Measurements from ENCODE around the gene LYSMD1. TPM values are rescaled to one million over a fixed set of nuclear protein-coding genes. Genes with fewer than 3 reads are reported as not detected.

Gene LYSMD1
- total and polyA plus RNA-seq, 2 experiments from 2014 or later: 4.9 to 26.7 TPM

DNA sequence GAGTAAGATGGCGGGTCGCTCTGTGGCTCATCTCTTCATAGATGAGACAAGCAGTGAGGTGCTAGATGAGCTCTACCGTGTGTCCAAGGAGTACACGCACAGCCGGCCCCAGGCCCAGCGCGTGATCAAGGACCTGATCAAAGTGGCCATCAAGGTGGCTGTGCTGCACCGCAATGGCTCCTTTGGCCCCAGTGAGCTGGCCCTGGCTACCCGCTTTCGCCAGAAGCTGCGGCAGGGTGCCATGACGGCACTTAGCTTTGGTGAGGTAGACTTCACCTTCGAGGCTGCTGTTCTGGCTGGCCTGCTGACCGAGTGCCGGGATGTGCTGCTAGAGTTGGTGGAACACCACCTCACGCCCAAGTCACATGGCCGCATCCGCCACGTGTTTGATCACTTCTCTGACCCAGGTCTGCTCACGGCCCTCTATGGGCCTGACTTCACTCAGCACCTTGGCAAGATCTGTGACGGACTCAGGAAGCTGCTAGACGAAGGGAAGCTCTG lies 6.9 kb downstream of the LYSMD1 start:
- TF ChIP-seq, protein P1, sequence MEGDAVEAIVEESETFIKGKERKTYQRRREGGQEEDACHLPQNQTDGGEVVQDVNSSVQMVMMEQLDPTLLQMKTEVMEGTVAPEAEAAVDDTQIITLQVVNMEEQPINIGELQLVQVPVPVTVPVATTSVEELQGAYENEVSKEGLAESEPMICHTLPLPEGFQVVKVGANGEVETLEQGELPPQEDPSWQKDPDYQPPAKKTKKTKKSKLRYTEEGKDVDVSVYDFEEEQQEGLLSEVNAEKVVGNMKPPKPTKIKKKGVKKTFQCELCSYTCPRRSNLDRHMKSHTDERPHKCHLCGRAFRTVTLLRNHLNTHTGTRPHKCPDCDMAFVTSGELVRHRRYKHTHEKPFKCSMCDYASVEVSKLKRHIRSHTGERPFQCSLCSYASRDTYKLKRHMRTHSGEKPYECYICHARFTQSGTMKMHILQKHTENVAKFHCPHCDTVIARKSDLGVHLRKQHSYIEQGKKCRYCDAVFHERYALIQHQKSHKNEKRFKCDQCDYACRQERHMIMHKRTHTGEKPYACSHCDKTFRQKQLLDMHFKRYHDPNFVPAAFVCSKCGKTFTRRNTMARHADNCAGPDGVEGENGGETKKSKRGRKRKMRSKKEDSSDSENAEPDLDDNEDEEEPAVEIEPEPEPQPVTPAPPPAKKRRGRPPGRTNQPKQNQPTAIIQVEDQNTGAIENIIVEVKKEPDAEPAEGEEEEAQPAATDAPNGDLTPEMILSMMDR (IDR thresholded peaks at IDR 0.05; ENCODE audit: low read depth, low read length): no peak
- Histone ChIP-seq H3K27ac (peak overlapping the region; percentile 51), H3K4me1 (ENCODE audit: low read depth) (no peaks in the 10 kb centered on the region), H3K9me3 (ENCODE audit: low read depth) (no peaks in the 10 kb centered on the region), H3K27me3 (no peaks in the 10 kb centered on the region), H3K4me3 (no peak overlapping the region), H3K36me3 (peaks cover 14% of the 10 kb centered on the region)
- DNase-seq (ENCODE audit: low read depth in 1 of 2, low spot score in 1 of 2): no peak

DNA sequence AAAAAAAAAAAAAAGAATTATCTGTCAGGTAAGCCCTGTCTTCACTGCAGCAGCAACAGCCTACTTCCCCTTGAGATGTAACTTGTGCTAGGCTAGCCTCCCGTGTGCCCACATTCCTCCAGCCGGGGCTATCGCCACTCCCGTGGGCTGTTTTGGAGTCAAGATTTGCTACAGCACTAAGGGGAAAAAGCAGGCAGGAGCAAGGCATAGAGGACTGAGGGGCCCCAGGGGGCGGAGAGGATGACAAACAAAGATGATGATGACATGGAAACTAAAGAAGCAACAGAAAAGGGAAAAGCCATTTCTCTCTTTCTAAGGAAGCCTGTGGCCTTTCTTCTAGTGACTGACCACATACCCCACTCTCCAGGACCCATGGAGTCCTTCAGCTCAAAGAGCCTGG lies 7.4 kb downstream of the LYSMD1 start:
- Histone ChIP-seq H3K27ac (no peak overlapping the region), H3K9me3 (ENCODE audit: low read depth) (no peaks in the 10 kb centered on the region), H3K4me3 (no peak overlapping the region), H3K4me1 (ENCODE audit: low read depth) (no peaks in the 10 kb centered on the region), H3K27me3 (no peaks in the 10 kb centered on the region), H3K36me3 (peaks cover 14% of the 10 kb centered on the region)
- TF ChIP-seq, protein P1 (IDR thresholded peaks at IDR 0.05; ENCODE audit: low read depth, low read length): no peak
- no peak for DNase-seq (ENCODE audit: low read depth in 1 of 2, low spot score in 1 of 2)

DNA sequence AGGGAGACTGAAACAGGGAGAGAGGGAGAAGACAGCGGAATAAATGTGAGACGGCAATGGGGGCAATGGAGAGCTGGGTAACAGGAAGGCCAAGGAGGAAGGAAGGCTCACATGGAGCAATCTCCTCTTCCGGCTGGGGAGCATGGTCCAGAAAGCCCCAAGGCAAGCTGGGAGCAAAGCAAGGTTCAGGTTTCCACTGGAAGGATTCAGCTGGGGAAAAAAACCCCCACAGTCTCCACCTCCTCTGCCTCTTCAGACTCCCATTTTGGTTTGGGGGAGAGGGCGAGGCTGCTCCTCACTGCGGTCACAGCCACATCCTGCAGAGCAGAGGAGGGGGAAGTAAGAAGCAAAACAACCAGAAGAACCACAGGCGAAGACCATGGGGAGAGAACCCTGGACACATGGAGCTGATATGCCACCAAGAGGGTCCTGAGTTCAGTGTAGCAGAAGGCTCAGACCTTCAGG lies 8.6 kb downstream of the LYSMD1 start:
- H3K4me1 ChIP-seq (ENCODE audit: low read depth): no peaks in the 10 kb centered on the region
- H3K36me3 ChIP-seq: peaks cover 14% of the 10 kb centered on the region
- H3K4me3 ChIP-seq: no peak overlapping the region
- H3K27me3 ChIP-seq: no peaks in the 10 kb centered on the region
- no peak overlapping the region for H3K27ac ChIP-seq
- TF ChIP-seq, protein P1 (IDR thresholded peaks at IDR 0.05; ENCODE audit: low read depth, low read length): no peak
- H3K9me3 ChIP-seq (ENCODE audit: low read depth): no peaks in the 10 kb centered on the region
- DNase-seq (ENCODE audit: low read depth in 1 of 2, low spot score in 1 of 2): no peak

DNA sequence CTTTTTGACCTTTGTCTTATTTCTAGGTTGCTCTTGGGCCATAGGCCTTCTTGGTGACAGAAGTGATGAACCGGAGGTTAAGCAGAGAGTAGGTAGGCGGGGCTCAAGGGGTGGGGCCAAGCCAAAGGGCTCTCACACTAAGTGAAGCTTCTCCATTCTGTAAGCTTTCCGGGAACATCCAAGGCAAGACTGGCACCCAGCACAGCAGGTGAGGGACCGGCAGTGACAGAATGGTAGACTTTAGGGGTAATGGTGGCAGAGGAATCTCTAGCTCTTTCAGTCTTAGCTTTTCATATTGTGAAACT lies 9.2 kb downstream of the LYSMD1 start, which contains the start of gene TNFAIP8L2:
Gene TNFAIP8L2, plus strand, starts transcription at position 135 of the 305 bp plus-strand sequence. CDS start 2,049 bp downstream, outside the sequence.
- H3K9me3 ChIP-seq (ENCODE audit: low read depth): no peaks in the 10 kb centered on the region
- TF ChIP-seq, protein P1 (IDR thresholded peaks at IDR 0.05; ENCODE audit: low read depth, low read length): no peak
- no peaks in the 10 kb centered on the region for H3K27me3 ChIP-seq
- DNase-seq (ENCODE audit: low read depth in 1 of 2, low spot score in 1 of 2): no peak
- H3K4me3 ChIP-seq: no peak within 1 kb of the TSS
- H3K4me1 ChIP-seq (ENCODE audit: low read depth): no peaks in the 10 kb centered on the region
- H3K36me3 ChIP-seq: peaks cover 10% of the 10 kb centered on the region
- no peak within 1 kb of the TSS for H3K27ac ChIP-seq

DNA sequence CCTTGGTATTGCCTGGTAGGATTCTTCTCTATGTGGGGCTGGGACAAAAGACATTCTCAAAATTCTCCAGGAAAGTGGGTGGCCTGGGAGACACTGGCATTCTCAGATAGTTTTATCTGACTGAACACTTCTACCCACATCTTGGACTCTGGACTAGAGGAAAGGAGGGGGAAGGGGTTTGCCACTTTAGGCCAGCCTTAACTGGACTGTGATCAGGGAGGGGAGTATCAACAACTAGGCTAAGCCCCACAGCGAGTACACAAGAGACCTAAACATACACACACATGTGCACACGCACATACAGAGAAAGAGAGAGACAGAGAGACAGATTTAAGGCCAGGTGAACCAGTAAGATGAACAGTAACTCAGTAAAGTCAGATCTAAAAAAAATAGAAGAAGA lies 18.0 kb downstream of the LYSMD1 start:
- no peaks in the 10 kb centered on the region for H3K36me3 ChIP-seq
- peaks cover 30% of the 10 kb centered on the region for H3K4me1 ChIP-seq (ENCODE audit: low read depth)
- no peak overlapping the region for H3K4me3 ChIP-seq
- no peaks in the 10 kb centered on the region for H3K27me3 ChIP-seq
- DNase-seq (ENCODE audit: low read depth in 1 of 2, low spot score in 1 of 2): no peak
- H3K9me3 ChIP-seq (ENCODE audit: low read depth): no peaks in the 10 kb centered on the region
- no peak overlapping the region for H3K27ac ChIP-seq
- TF ChIP-seq, protein P1 (IDR thresholded peaks at IDR 0.05; ENCODE audit: low read depth, low read length): no peak

All from cardiac muscle cell (in vitro differentiated cells and primary cell).